Measurements from ENCODE around the gene TUBAL3. TPM values are rescaled to one million over a fixed set of nuclear protein-coding genes. Genes with fewer than 3 reads are reported as not detected.

TUBAL3 gene
- polyA plus RNA-seq, 1 of the 3 experiments (the other 2 are of a cell fraction), result not detected

DNA sequence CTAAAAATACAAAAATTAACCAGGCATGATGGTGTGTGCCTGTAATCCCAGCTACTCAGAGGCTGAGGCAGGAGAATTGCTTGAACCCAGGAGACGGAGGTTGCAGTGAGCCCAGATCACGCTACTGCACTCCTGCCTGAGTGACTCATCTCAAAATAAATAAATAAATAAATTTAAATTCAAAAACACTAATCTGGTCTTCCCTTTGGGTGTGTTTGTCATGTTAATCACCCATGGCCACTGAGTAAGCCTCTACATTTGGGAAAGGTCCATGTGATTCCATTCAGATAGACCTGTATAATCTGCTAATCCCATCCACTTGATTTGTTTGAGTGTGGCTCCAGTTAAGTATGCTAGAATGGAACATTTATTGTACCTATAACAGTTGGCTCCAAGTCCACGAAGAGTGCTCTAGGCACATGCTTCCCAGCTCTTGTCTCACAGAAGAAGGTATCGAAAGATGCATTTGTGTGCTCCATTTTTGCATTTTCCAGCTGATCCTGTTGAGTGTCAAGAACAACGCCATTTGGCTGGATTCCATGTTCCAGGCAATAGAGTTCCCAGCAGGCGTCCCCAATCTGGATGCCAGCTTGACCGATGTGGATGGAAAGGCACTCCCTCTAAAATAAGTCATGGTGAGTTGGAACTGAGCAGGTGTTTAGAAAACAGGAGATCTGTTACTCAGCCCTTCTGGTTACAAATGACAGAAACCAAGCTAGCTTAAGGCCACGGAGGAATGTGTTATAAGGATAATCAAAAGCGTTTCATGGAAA lies 4.0 kb downstream of the TUBAL3 start:
- WGBS (ENCODE audit: low lambda C conversion rate), result 43% methylated on average over 9 of the region's 9 CpGs
- no peak overlapping the region for H3K4me3 ChIP-seq (ENCODE audit: low read depth in 2 of 2, low read length in 1 of 2)
- POLR2A ChIA-PET, result no interaction called here
- H3K36me3 ChIP-seq (replicated peaks in 1 of 2; ENCODE audit: control insufficient read depth in 1 of 2, insufficient read depth in 2 of 2, low read length in 1 of 2), result no peaks in the 10 kb centered on the region
- peaks cover 9% of the 10 kb centered on the region; the same call in 1 of the 2 replicates for H3K27me3 ChIP-seq (ENCODE audit: insufficient read depth)
- no peak overlapping the region for H3K4me2 ChIP-seq
- no peaks in the 10 kb centered on the region for H3K4me1 ChIP-seq (ENCODE audit: control insufficient read depth in 1 of 2, insufficient read depth in 2 of 2, low read depth in 1 of 2, low read length in 1 of 2)
- H2AFZ ChIP-seq (ENCODE audit: low read depth), result no peak overlapping the region
- TF ChIP-seq, protein P1, sequence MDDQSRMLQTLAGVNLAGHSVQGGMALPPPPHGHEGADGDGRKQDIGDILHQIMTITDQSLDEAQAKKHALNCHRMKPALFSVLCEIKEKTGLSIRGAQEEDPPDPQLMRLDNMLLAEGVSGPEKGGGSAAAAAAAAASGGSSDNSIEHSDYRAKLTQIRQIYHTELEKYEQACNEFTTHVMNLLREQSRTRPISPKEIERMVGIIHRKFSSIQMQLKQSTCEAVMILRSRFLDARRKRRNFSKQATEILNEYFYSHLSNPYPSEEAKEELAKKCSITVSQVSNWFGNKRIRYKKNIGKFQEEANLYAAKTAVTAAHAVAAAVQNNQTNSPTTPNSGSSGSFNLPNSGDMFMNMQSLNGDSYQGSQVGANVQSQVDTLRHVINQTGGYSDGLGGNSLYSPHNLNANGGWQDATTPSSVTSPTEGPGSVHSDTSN (IDR thresholded peaks at IDR 0.05), result no peak
- TF ChIP-seq RCOR1 (IDR thresholded peaks at IDR 0.05; ENCODE audit: low read length), result no peak
- no peak for TF ChIP-seq RAD21 (IDR thresholded peaks at IDR 0.05; ENCODE audit: low read length)
- no peak for TF ChIP-seq USF2 (IDR thresholded peaks at IDR 0.05; ENCODE audit: borderline replicate concordance, low read depth, low read length)
- TF ChIP-seq USF1 (IDR thresholded peaks at IDR 0.05; ENCODE audit: borderline replicate concordance, low read depth), result no peak
- TF ChIP-seq FOXJ3 (CRISPR knock-in tag; IDR thresholded peaks at IDR 0.05), result no peak
- TF ChIP-seq REST (IDR thresholded peaks at IDR 0.05; ENCODE audit: low read depth, low read length), result no peak
- TF ChIP-seq GABPA (IDR thresholded peaks at IDR 0.05; ENCODE audit: low read depth), result no peak
- no peak for TF ChIP-seq SIN3A (IDR thresholded peaks at IDR 0.05; ENCODE audit: borderline replicate concordance, low read depth, low read length)
- TF ChIP-seq ELF1 (IDR thresholded peaks at IDR 0.05), result no peak
- no peak for TF ChIP-seq MXI1 (IDR thresholded peaks at IDR 0.05; ENCODE audit: low read depth, low read length)
- TF ChIP-seq MEF2A (IDR thresholded peaks at IDR 0.05; ENCODE audit: borderline replicate concordance, low read depth), result no peak
- no peak for TF ChIP-seq FOSL2 (IDR thresholded peaks at IDR 0.05; ENCODE audit: borderline replicate concordance, low read depth)
- no peak for TF ChIP-seq RFX5 (IDR thresholded peaks at IDR 0.05; ENCODE audit: low read length)
- H3K9me3 ChIP-seq, result no peaks in the 10 kb centered on the region
- no peaks in the 10 kb centered on the region for H3K9me2 ChIP-seq
- no peaks in the 10 kb centered on the region for H3K79me2 ChIP-seq (ENCODE audit: insufficient read depth)
- H3F3A ChIP-seq (replicated peaks; ENCODE audit: insufficient read depth), result no peaks in the 10 kb centered on the region
- DNase-seq, result no peak
- CTCF ChIA-PET, result interaction anchor here (0.6 to 1.7 kb wide), 4 partner anchors 17 to 586 kb away, joined by 3 to 4 read pairs (median 4); no protein-coding TSS in a partner anchor
- H3K27ac ChIP-seq (ENCODE audit: low read depth in 2 of 2, low read length in 1 of 2), result no peak overlapping the region
- no peak overlapping the region for H3K9ac ChIP-seq
- H4K20me1 ChIP-seq (ENCODE audit: insufficient read depth), result no peaks in the 10 kb centered on the region

Measured in SK-N-SH (cell line).